Activated CD8-positive, alpha-beta memory T cell treated with anti-CD3 and anti-CD28 coated beads, Interleukin-2, amount 50 U/mL, for 24 hours (primary cell): ENCODE results near the gene GJC1.

Experiments used
- DNase-seq: peaks from one replicate; pipeline ENCODE4 v3.0.0-alpha.2; 2020; ENCODE audit errors: extremely low read depth

Gene GJC1

DNA sequence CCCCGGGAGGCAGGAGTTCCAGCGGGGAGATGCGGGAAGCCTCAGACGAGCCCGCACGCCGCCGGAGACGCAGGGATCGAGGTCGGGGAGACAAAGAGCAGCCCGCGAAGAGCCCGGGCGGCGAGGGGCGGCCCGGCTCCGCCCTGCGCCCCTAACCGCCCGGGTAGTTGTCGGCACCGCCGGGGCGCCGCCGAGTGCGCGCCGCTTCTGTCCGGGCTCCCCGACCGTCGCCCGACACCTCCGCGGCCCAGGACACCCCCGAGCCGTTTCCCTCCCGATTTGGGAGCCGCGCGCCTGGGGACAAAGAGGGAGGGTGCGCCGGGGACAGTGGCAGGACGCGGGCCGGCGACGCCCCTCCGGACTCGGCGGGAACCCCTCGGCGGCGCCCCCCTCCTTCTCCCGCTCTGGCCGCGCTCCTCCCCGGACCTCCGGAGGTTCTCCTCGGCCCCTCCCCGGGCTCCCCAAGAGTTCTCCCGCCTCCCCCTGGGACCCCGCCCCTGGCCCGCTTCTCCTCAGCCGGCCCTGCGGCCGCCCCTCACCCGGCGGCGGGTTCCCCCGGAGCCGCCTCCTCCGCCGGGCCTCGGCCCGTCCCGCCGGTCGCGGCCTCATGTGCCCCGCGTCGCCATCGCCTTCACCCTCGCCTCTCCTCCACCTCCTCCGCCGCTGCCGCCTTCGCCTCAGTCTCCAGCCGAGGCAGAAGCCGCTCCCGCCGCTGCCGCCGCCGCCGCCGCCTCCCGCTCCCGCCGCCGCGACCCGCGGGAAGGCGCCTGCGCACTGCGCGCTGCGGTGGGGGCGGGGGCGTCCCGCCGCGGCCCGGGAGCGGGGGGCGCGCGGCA is at the start of gene GJC1:
Gene GJC1, minus strand, starts transcription at position 765 of the 836 bp plus-strand sequence. CDS start 24,470 bp downstream, outside the sequence.
- no peak for DNase-seq

DNA sequence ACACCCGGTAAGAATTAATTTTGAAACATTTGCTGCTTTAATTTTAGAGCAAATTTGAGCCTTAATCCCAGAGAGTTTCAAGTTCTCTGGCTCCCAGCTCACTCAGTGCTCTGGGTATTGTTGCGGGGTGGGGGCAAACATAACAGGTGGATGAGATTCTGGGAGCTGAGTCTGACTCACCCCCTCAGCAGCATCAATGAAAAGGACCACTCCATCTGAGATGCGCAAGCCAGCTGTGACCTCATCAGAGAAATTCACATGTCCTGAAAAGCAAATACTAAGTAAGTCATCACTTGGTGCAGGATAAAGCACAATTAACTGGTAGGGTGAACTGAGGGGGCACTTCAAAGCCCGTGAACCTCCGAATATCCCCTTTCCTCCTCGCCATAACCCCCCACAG is 49.3 kb upstream of the GJC1 start:
- DNase-seq = no peak

DNA sequence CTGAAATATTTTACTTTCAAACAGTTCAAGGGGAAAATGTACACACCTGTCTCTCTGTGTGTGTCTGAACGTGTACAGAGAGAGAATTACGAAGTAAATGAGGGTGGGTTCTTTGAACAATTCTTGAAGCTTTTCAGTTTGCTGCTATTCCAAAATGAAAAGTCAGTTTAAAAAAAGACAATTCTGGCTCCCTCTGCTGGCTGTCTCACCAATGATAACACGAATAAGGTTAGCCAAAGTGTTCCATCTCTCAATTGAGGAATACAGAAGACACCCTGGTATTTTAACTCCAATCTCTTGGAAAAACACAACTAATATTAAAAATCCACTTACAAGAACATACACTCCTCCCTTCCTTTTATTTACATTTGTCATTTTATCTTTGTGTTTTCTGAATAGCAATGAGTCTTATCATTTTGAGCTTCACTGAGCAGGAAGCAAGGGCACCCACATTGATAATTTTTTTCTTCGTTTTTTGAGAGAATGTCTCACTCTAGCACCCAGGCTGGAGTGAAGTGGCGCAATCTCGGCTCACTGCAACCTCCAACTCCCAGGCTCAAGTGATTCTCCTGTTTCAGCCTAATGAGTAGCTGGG is 48.6 kb upstream of the GJC1 start:
- DNase-seq = no peak

- DNase-seq = no peak
Measured at GRCh38 chr17:44877121-44877520, 47.0 kb upstream of the GJC1 start.

DNA sequence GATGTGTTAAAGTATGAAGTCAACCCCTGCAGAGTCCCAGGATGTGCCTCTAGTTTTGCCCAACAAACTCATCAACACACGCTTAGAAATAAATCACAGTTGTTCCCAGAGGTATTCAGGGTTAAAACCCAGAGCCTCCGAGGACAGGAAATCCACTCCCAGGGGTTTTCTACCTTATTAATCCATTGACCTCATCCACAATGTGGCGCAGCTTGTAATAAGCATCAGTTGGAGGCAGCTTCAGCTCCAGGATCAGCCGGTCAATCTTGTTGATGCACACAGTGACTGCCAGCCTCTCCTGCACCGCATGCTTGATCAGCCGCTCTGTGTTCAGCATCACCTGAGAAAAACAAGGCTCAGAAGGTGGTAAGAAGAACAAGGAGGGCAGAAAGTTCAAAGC is 45.7 kb upstream of the GJC1 start:
- DNase-seq = no peak

- DNase-seq = no peak
Measured at GRCh38 chr17:44872131-44872768, 42.2 kb upstream of the GJC1 start.

GRCh38 chr17:44871556-44871955 is 41.5 kb upstream of the GJC1 start:
- no peak for DNase-seq

- DNase-seq = no peak
Measured at GRCh38 chr17:44867841-44868240, 37.8 kb upstream of the GJC1 start.

DNA sequence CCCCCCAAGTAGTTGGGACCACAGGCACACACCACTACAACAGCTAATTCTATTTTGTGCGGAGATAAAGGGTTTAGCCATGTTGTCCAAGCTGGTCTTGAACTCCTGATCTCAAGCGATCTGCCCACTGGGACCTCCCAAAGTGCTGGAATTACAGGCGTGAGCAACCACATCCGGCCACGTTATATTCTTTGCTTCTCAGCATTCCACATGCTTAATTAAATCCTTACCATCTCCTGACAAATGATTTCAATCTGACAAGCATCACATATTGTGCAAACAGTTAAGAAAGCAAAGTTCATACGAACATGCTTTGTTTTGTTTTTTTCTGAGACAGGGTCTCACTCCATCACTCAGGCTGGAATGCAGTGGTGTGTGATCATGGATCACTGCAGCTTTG is 35.8 kb upstream of the GJC1 start:
- DNase-seq = no peak

DNA sequence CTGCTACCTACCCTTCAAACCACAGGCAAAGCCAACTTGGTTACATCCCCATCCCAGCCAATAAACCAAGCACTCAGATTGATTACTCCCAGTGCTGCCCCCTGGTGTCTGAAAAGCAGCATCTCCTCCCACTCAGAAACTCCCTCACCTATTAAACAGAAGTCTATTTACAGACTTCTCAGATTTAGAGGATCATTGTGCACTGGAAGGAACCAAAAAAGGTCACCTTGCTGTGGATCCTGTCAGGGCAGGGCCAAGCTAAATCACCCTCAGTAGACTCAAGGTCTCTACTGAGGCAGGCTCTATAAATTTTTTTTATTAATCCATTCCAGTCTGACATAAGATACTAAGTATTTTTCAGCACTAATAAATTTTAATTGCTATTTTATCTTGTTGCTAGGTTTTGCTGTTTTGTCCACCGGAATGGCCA is 35.2 kb upstream of the GJC1 start:
- DNase-seq = peak; percentile 38

- DNase-seq = no peak
Measured at GRCh38 chr17:44864831-44865230, 34.7 kb upstream of the GJC1 start.

GRCh38 chr17:44863061-44863918 is 33.2 kb upstream of the GJC1 start:
- DNase-seq = no peak

DNA sequence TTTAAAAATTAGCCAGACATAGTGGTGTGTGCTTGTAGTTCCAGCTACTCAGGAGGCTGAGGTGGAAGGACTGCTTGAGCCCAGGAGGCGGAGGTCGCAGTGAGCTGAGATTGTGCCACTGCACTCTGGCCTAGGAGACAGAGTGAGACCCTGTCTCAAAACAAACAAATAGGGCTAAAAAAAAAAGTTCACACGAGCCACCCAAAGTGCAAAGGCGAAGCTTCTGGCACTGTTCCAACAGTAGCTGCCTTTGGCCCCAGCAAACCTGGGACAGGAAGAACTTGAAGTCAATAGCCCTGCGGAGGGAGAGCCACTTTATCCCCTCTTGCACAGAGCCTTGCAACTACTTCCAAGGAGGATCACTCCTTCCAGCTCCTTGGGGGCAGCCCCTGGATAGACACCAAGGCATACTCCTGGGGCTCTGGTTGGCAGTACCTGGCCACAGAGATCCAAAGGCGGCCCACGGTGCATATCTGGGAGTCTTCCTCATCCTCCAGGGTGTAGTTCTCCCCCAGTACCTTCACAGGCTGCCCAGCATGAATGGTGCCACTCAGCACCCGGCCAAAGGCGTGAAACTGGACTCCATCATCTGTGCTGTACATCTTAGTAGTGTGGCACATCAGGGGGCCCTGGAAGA is 32.3 kb upstream of the GJC1 start:
- no peak for DNase-seq

- no peak for DNase-seq
Measured at GRCh38 chr17:44859701-44860100, 29.6 kb upstream of the GJC1 start.

DNA sequence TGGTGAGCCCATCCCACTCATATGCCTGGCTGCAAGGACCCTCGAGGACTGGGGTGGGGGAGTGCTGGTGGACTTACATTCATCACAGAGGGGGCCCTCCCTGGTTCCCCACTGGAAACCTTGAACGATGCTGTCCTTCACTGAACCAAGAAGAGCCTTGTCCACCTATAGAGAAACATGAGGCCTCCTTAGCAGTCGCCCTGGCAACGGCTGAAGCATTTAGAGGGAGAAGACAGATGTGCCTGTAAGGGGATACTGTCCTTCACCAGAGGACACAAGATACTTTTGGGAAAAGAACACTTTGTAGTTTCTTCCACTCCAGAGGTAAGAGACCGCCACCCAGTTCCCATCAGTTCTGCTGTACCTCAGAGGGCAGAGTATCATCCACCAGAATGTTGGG is 24.1 kb upstream of the GJC1 start:
- no peak for DNase-seq

- no peak for DNase-seq
Measured at GRCh38 chr17:44850612-44851011, 20.5 kb upstream of the GJC1 start.

GRCh38 chr17:44850025-44850424 is 19.9 kb upstream of the GJC1 start:
- no peak for DNase-seq

GRCh38 chr17:44848961-44849489 is 18.9 kb upstream of the GJC1 start:
- no peak for DNase-seq

GRCh38 chr17:44848257-44848795 is 18.2 kb upstream of the GJC1 start:
- DNase-seq = no peak

DNA sequence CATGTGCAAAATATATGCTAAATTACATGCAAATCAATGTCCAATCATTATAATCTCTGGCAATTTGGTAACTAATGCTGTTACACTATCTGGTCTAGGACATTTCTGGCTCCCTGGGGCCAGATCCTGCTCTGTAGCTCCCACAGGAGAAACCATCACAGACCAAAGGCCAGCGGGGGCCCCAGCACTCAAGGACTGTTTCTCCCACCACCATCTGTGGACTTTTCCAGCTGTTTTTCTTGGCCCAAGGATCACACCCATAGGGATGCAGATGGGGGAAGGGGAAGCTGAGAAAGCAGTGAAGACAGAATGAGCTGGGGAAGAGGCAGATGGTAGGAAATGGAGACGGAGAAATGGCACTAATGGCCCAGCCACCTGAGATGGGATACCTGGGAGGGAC is 17.5 kb upstream of the GJC1 start, which contains the start of gene HIGD1B:
Gene HIGD1B, plus strand, starts transcription at position 298 of the 400 bp plus-strand sequence. CDS start 270 bp downstream, outside the sequence.
- DNase-seq = no peak

- DNase-seq = no peak
Measured at GRCh38 chr17:44846206-44846605, 16.1 kb upstream of the GJC1 start.
